GM06990 (cell line): ENCODE measurements around the gene WRNIP1.

ENCODE experiments used
- DNase-seq: peaks from one replicate; pipeline ENCODE4 v3.0.0-alpha.2; 2011; ENCODE audit not compliant: insufficient read length; ENCODE audit errors: extremely low read depth
- H3K27me3 ChIP-seq: replicated peaks from 2 replicates; pipeline ENCODE4 v1.6.0; 2011; ENCODE audit warnings: low read length; ENCODE audit not compliant: control insufficient read depth, insufficient read depth
- H3K36me3 ChIP-seq: 2 replicates; pipeline ENCODE4 v1.5.1; 2011; ENCODE audit warnings: low read length; ENCODE audit not compliant: control insufficient read depth, insufficient read depth
- H3K4me3 ChIP-seq: replicated peaks from 2 replicates; pipeline ENCODE4 v1.5.1; 2011; ENCODE audit warnings: low read depth, mild to moderate bottlenecking, control low read depth, low read length
- CTCF ChIP-seq: IDR thresholded peaks from 2 replicates; pipeline ENCODE4 v1.5.1; 2011; ENCODE audit warnings: low read length, control low read depth, mild to moderate bottlenecking, inconsistent platforms; ENCODE audit not compliant: insufficient read depth, poor library complexity, severe bottlenecking

The WRNIP1 gene

GRCh38 chr6:2731281-2731909, 33.8 kb upstream of the WRNIP1 start:
- Histone ChIP-seq H3K27me3 (no peaks in the 10 kb centered on the region; the same call in 1 of the 2 replicates), H3K4me3 (no peak overlapping the region), H3K36me3 (no peaks in the 10 kb centered on the region)
- DNase-seq: no peak
- no peak for TF ChIP-seq CTCF

DNA sequence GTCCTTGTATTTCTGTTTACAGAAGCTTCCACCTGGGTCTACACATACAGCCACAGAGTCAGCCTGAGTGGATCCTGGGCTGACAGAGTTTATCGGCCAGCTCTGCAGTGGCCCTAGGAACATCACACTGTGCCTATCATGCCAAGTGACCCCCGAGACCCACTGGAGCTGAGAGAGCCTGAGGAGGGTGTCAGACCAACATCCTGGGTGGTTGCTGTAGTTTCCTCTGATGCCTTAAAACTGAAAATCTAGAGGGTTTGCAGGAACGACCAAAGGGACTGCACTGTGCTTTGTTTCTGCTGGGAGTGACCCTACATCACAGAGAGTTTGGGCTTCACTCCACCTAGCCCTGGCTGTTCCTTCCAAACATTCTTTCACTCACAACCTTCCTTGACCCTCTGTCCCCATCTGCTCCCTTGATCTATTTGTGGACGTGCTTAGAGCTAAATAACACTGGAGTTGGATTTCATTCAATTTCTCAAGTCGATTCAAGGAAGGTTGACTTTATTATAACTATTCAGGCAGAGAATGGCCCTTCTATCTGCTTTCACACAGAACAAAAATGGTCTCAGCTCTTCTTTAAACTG, 32.6 kb upstream of the WRNIP1 start:
- Histone ChIP-seq H3K36me3 (no peaks in the 10 kb centered on the region), H3K27me3 (no peaks in the 10 kb centered on the region; the same call in 1 of the 2 replicates), H3K4me3 (no peak overlapping the region)
- no peak for TF ChIP-seq CTCF
- DNase-seq: no peak

- H3K4me3 ChIP-seq: no peak overlapping the region
- H3K27me3 ChIP-seq: no peaks in the 10 kb centered on the region; the same call in 1 of the 2 replicates
- peak; percentile 41 for DNase-seq
- H3K36me3 ChIP-seq: no peaks in the 10 kb centered on the region
- TF ChIP-seq CTCF: no peak
These were observed 31.9 kb upstream of the WRNIP1 start for GRCh38 chr6:2733324-2733723.

GRCh38 chr6:2733736-2734480, 31.3 kb upstream of the WRNIP1 start:
- Histone ChIP-seq H3K4me3 (no peak overlapping the region), H3K27me3 (no peaks in the 10 kb centered on the region; the same call in 1 of the 2 replicates), H3K36me3 (no peaks in the 10 kb centered on the region)
- DNase-seq: no peak
- no peak for TF ChIP-seq CTCF

DNA sequence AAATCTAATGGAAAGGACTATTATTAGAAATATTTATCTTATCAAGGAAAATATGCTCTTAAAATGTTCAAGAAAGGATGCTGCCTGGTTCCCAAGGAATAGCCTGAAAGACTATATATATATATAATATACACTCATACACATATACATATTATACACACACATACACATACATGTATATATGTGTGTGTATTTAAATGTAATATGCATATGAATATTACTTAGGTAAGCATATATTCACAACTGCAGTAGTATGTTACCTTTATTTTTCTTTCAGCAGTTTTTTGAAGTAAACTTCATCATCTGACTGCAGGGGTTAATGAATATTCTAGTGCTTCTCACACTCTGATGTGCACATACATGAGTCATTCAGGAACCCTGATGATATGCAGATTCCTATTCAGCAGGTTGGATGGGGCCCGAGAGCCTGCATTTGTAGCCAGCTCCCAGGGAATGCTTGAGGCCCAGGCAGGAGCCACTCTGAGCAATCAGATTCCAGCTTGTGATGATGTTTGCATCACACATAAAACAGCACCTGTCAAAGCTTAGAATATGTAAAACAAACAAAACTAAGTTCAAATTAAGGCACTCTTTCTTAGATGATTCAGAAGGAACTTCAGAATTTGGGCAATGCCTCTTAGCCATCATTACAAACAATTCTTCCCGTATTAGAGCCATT, 30.6 kb upstream of the WRNIP1 start:
- H3K36me3 ChIP-seq: no peaks in the 10 kb centered on the region
- no peaks in the 10 kb centered on the region; the same call in 1 of the 2 replicates for H3K27me3 ChIP-seq
- no peak overlapping the region for H3K4me3 ChIP-seq
- TF ChIP-seq CTCF: no peak
- DNase-seq: no peak
